Measurements from ENCODE around the gene BARD1.

BARD1 gene

GRCh38 chr2:214765180-214765579, 44.3 kb downstream of the BARD1 start:
- no peak for DNase-seq
- H3K4me3 ChIP-seq (ENCODE audit: low read depth in 1 of 2, low read length in 2 of 2) = no peak overlapping the region
- H3K9ac ChIP-seq (ENCODE audit: low read depth, low read length) = no peak overlapping the region
- H3K36me3 ChIP-seq (ENCODE audit: insufficient read depth, low read length) = peaks cover 86% of the 10 kb centered on the region
- no peak overlapping the region for H3K4me2 ChIP-seq (ENCODE audit: insufficient read depth, low read length)
- H3K27ac ChIP-seq (ENCODE audit: low read length) = no peak overlapping the region
- no peaks in the 10 kb centered on the region for H3K4me1 ChIP-seq (ENCODE audit: insufficient read depth, low read length)
- ATAC-seq (ENCODE audit: insufficient read depth, low read depth) = no peak
- H3K9me3 ChIP-seq (ENCODE audit: insufficient read depth, low read length, severe bottlenecking) = no peaks in the 10 kb centered on the region
- no peaks in the 10 kb centered on the region for H4K20me1 ChIP-seq (ENCODE audit: insufficient read depth, low read length)
- H3K27me3 ChIP-seq (ENCODE audit: insufficient read depth, low read length, poor library complexity) = no peaks in the 10 kb centered on the region
- H3K79me2 ChIP-seq (ENCODE audit: insufficient read depth, low read length) = peaks cover 47% of the 10 kb centered on the region
- TF ChIP-seq EZH2 (IDR thresholded peaks at IDR 0.05; ENCODE audit: borderline replicate concordance, low read depth, low read length, severe bottlenecking) = no peak
- TF ChIP-seq, protein P1, sequence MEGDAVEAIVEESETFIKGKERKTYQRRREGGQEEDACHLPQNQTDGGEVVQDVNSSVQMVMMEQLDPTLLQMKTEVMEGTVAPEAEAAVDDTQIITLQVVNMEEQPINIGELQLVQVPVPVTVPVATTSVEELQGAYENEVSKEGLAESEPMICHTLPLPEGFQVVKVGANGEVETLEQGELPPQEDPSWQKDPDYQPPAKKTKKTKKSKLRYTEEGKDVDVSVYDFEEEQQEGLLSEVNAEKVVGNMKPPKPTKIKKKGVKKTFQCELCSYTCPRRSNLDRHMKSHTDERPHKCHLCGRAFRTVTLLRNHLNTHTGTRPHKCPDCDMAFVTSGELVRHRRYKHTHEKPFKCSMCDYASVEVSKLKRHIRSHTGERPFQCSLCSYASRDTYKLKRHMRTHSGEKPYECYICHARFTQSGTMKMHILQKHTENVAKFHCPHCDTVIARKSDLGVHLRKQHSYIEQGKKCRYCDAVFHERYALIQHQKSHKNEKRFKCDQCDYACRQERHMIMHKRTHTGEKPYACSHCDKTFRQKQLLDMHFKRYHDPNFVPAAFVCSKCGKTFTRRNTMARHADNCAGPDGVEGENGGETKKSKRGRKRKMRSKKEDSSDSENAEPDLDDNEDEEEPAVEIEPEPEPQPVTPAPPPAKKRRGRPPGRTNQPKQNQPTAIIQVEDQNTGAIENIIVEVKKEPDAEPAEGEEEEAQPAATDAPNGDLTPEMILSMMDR (IDR thresholded peaks at IDR 0.05; ENCODE audit: borderline replicate concordance, extremely low read depth, low read length, poor library complexity, severe bottlenecking) = no peak
- H2AFZ ChIP-seq (ENCODE audit: low read depth, low read length) = no peak overlapping the region

DNA sequence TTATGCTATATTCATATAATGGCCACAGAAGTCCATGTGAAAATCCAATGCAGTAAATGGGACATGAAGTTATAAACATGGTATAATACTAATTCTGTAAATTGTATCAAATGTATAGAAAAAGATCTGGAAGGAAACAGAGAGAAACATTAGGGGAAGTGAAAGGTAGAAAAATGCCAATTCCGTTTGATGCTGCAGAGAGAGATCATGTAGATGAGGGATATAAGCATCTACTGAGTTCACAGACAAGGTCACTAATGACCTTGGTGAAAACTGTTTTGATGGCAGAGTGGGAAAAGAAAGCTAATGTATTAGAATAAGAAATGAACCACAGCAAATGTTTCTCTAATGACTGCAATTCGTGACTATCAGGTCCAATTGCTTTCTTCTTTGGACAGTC, 56.0 kb downstream of the BARD1 start:
- Histone ChIP-seq H3K9ac (ENCODE audit: low read depth, low read length) (no peak overlapping the region), H3K4me3 (ENCODE audit: low read depth in 1 of 2, low read length in 2 of 2) (no peak overlapping the region), H2AFZ (ENCODE audit: low read depth, low read length) (no peak overlapping the region), H3K36me3 (ENCODE audit: insufficient read depth, low read length) (peaks cover 97% of the 10 kb centered on the region), H4K20me1 (ENCODE audit: insufficient read depth, low read length) (no peaks in the 10 kb centered on the region), H3K4me2 (ENCODE audit: insufficient read depth, low read length) (no peak overlapping the region), H3K4me1 (ENCODE audit: insufficient read depth, low read length) (no peaks in the 10 kb centered on the region), H3K9me3 (ENCODE audit: insufficient read depth, low read length, severe bottlenecking) (no peaks in the 10 kb centered on the region), H3K27me3 (ENCODE audit: insufficient read depth, low read length, poor library complexity) (no peaks in the 10 kb centered on the region), H3K79me2 (ENCODE audit: insufficient read depth, low read length) (peaks cover 67% of the 10 kb centered on the region), H3K27ac (ENCODE audit: low read length) (no peak overlapping the region)
- no peak for ATAC-seq (ENCODE audit: insufficient read depth, low read depth)
- no peak for DNase-seq
- TF ChIP-seq, protein P1 (IDR thresholded peaks at IDR 0.05; ENCODE audit: borderline replicate concordance, extremely low read depth, low read length, poor library complexity, severe bottlenecking) = no peak
- TF ChIP-seq EZH2 (IDR thresholded peaks at IDR 0.05; ENCODE audit: borderline replicate concordance, low read depth, low read length, severe bottlenecking) = no peak

GRCh38 chr2:214750529-214750928, 59.0 kb downstream of the BARD1 start:
- TF ChIP-seq EZH2 (IDR thresholded peaks at IDR 0.05; ENCODE audit: borderline replicate concordance, low read depth, low read length, severe bottlenecking) = no peak
- TF ChIP-seq, protein P1 (IDR thresholded peaks at IDR 0.05; ENCODE audit: borderline replicate concordance, extremely low read depth, low read length, poor library complexity, severe bottlenecking) = no peak
- no peaks in the 10 kb centered on the region for H3K4me1 ChIP-seq (ENCODE audit: insufficient read depth, low read length)
- H3K9ac ChIP-seq (ENCODE audit: low read depth, low read length) = no peak overlapping the region
- no peak overlapping the region for H3K4me2 ChIP-seq (ENCODE audit: insufficient read depth, low read length)
- H3K27ac ChIP-seq (ENCODE audit: low read length) = no peak overlapping the region
- no peaks in the 10 kb centered on the region for H3K9me3 ChIP-seq (ENCODE audit: insufficient read depth, low read length, severe bottlenecking)
- H3K79me2 ChIP-seq (ENCODE audit: insufficient read depth, low read length) = peaks cover 58% of the 10 kb centered on the region
- H4K20me1 ChIP-seq (ENCODE audit: insufficient read depth, low read length) = no peaks in the 10 kb centered on the region
- no peak overlapping the region for H2AFZ ChIP-seq (ENCODE audit: low read depth, low read length)
- no peak for DNase-seq
- peaks cover 87% of the 10 kb centered on the region for H3K36me3 ChIP-seq (ENCODE audit: insufficient read depth, low read length)
- H3K4me3 ChIP-seq (ENCODE audit: low read depth in 1 of 2, low read length in 2 of 2) = no peak overlapping the region
- no peaks in the 10 kb centered on the region for H3K27me3 ChIP-seq (ENCODE audit: insufficient read depth, low read length, poor library complexity)
- no peak for ATAC-seq (ENCODE audit: insufficient read depth, low read depth)

DNA sequence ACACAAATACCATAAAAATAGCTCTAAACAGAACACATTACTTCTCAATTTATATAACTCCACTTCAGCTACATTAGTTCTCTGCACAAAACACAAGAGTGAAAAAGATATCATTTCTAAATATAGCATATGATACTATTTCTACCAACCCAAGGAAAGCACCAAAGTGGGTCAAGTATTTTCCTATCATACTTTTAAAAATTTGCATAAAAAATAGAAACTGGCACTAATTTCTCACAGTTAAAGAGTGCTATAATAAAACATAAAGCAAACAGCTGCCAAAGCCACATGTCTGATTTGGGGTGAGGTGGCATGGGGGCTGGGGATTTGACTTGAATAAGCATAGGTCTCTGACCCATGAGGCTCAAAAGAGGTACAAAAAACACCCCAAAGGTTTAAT, 61.5 kb downstream of the BARD1 start:
- peaks cover 85% of the 10 kb centered on the region for H3K36me3 ChIP-seq (ENCODE audit: insufficient read depth, low read length)
- H3K4me2 ChIP-seq (ENCODE audit: insufficient read depth, low read length) = no peak overlapping the region
- H3K9ac ChIP-seq (ENCODE audit: low read depth, low read length) = no peak overlapping the region
- H3K4me1 ChIP-seq (ENCODE audit: insufficient read depth, low read length) = no peaks in the 10 kb centered on the region
- ATAC-seq (ENCODE audit: insufficient read depth, low read depth) (no peak), DNase-seq (no peak)
- no peaks in the 10 kb centered on the region for H3K9me3 ChIP-seq (ENCODE audit: insufficient read depth, low read length, severe bottlenecking)
- H3K27me3 ChIP-seq (ENCODE audit: insufficient read depth, low read length, poor library complexity) = no peaks in the 10 kb centered on the region
- H4K20me1 ChIP-seq (ENCODE audit: insufficient read depth, low read length) = no peaks in the 10 kb centered on the region
- no peak overlapping the region for H2AFZ ChIP-seq (ENCODE audit: low read depth, low read length)
- no peak overlapping the region for H3K27ac ChIP-seq (ENCODE audit: low read length)
- peaks cover 57% of the 10 kb centered on the region for H3K79me2 ChIP-seq (ENCODE audit: insufficient read depth, low read length)
- TF ChIP-seq, protein P1 (IDR thresholded peaks at IDR 0.05; ENCODE audit: borderline replicate concordance, extremely low read depth, low read length, poor library complexity, severe bottlenecking) = no peak
- no peak for TF ChIP-seq EZH2 (IDR thresholded peaks at IDR 0.05; ENCODE audit: borderline replicate concordance, low read depth, low read length, severe bottlenecking)
- H3K4me3 ChIP-seq (ENCODE audit: low read depth in 1 of 2, low read length in 2 of 2) = no peak overlapping the region
